Stimulated activated CD8-positive, alpha-beta memory T cell treated with anti-CD3 and anti-CD28 coated beads, Interleukin-4, amount 100 ng/mL, for 4 hours (primary cell): ENCODE results near the gene TEX19.
"Not testable (repeated sequence)": the region's sequence is repeated elsewhere in the genome, so short reads cannot be mapped to it uniquely, and the experiment has no call there.

Experiments used
- DNase-seq, 2 donors: peaks; one replicate each; pipeline ENCODE4 v3.0.0-alpha.2; 2020; ENCODE audit warnings: low read depth in 2 of 2, low spot score in 1 of 2

TEX19 gene

GRCh38 chr17:82406131-82406671, 47.2 kb downstream of the TEX19 start:
- no peak for DNase-seq

GRCh38 chr17:82407255-82407654, 48.2 kb downstream of the TEX19 start:
- no peak for DNase-seq

- DNase-seq: no peak
Observed at GRCh38 chr17:82408288-82408937, 49.4 kb downstream of the TEX19 start.

- DNase-seq: no peak
Observed at GRCh38 chr17:82408938-82409318, 49.9 kb downstream of the TEX19 start.

GRCh38 chr17:82410014-82410716, 51.1 kb downstream of the TEX19 start:
- no peak for DNase-seq

- DNase-seq: no peak
Observed at GRCh38 chr17:82411396-82412053, 52.5 kb downstream of the TEX19 start.

GRCh38 chr17:82412081-82412480, 53.0 kb downstream of the TEX19 start:
- DNase-seq: not testable (repeated sequence)

- DNase-seq: no peak
Observed at GRCh38 chr17:82412535-82413520, 53.8 kb downstream of the TEX19 start.
